GOT3 (cell line): Measurements from ENCODE around the gene OGFR.

ENCODE experiments used
- DNase-seq: peaks from one replicate; lab custom pipeline; 2025; ENCODE audit warnings: mixed read lengths; lab: John Stamatoyannopoulos, UW

OGFR gene

DNA sequence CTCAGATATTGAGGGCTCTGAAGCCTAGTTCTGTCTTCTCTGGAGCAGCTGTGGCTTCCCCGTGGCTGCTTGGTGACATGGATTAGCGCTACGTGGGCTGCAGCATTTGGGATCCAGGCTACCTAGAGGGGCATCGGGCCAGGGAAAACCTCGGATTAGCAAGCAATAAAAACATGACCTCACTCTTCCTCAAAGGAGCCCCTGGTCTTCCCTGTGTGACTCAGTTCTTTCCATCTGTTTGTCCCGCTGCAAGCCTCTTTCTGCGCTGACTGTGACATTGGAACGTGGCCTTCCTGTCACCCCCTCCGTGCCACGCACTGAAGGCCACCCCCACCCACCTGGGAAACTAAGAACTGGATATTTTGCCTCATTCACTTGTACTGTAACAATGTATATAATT lies 4.8 kb upstream of the OGFR start:
- DNase-seq = no peak

DNA sequence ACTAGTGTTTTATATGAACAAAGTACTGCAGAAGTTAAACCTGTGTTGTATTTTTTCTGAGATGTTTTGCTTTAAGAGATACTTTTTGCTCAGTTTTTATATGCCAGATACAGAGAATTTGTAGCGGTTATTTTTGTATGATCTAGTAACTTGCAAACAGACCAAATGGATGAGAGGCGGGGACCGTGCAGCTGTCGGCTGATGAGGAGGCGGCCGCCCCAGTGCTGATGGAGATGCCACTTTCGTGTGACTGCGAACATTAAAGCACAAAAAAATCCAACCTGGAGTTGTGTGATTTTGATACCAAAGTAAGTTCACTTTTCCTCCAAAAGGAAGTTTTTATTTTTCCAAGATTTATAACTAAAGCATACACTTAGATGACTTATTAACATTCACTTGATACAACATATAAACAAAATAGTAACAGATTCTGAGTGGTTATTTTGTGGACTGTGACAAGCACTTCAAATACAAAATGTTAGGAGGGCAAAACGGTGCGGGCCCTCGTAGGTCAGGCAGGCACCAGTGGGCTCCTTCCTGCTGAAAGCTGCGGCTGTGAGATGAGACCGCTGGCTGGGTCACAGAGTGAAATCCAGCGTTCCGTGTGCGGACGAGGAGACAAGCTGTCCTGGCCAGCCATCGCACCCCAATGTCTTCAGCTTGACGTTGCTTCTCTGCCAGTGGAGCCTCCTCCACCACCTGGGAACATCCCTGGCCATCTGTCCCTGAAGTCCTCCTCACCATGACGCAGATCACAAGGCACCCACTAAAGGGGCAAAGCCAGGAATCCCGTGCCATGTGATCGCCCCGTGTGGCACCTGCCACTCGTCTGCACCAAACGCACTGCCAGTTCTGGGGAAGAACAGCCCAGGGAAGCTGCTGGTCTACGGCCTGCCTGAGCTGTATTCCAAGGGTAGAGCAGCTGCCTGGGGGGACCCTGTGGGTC lies 4.0 kb upstream of the OGFR start:
- DNase-seq = no peak

DNA sequence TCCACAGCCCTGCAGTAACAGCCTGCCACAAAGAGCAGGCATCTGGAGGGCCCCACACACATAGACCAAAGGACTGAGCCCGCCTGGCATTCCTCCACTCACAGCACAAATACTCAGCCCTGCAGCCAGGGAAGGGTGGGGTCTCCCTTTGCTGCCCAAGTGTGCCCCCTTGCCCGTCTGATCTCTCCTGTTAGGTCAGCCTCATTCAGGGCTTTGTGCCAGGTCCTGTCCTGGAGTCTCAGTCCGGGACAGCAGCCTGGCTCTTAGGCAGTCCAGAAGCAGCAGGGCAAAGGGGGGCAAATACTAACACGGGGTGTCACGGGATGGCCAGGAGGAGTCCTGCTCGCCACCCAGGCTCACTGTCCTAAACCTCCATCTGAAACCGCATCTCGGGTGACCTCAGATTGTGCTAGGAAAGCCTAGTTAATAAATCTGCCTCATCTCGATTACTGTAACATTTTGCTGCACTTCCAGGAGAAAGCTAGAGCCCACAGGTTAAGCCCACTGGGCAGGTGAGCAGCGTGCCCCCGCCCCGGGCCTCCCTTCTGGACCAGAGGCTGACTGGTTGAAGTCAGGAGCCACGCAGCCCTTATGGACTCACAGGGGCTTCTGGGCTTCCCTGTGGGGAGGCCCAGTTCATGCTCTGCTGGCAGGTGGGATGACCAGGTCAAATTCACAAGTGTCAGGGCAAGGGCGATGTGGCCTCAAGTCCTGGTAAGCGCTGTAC lies 3.2 kb upstream of the OGFR start:
- no peak for DNase-seq

DNA sequence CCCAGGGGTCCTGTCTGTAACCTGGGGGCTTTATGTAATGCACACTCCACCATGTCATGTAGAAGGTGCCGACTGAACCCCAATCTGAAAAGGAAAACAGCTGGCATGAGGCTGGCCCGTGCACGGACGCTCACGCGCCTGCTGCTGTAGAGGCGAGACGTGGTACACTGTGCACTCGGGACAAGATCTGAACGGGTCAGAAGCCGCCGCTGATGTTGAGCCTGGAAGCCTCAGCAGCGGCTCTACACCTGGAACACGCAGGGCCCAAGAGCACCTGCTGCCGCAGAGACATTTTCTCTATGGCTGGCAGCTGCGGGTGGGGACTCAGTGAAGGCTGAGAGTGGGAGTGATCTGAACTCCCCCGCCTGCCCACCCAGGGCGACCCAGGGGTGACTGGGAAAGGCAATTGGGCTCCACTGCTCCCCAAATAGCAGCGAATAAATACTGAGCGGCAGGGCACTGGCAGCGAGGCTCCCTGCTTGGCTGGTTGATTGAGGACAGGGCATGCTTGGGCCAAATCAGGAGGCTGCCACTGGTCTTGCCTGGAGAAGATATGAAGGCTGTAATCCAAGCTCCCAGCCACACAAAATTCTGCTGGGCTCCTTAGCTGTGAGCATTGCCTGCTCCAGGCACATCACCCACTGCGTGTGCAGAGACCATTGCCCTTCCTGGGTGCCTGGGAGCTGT lies 2.5 kb upstream of the OGFR start:
- no peak for DNase-seq

DNA sequence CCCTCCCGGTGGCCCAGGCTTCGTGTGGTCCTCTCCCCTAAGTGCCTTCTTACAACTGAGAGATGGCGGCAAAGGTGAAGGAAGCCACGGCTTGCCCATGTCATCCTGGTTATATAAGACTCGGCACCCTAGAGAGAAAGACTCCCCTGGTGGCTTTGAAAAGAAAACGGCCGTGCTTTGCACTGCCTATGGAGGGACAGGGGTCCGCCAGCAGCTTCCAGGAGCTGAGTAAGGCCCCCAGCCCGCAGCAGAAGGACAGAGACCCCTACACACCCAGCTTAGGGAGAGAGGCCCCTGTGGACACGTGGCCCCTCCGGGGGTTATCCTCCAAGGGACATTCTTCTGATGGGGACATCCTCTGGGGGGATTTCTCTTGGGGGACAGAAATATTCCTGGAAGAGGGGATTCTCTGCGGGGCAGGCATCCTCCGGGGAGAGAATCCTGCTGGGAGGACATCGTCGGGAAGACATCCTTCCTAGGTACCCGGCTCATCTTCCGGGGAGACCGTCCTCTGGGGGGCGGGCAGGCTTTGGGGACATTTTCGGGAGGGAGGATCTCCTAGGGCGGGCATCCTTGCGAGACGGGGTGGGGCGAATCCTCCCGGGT lies 511 bp upstream of the OGFR start:
- DNase-seq = no peak

DNA sequence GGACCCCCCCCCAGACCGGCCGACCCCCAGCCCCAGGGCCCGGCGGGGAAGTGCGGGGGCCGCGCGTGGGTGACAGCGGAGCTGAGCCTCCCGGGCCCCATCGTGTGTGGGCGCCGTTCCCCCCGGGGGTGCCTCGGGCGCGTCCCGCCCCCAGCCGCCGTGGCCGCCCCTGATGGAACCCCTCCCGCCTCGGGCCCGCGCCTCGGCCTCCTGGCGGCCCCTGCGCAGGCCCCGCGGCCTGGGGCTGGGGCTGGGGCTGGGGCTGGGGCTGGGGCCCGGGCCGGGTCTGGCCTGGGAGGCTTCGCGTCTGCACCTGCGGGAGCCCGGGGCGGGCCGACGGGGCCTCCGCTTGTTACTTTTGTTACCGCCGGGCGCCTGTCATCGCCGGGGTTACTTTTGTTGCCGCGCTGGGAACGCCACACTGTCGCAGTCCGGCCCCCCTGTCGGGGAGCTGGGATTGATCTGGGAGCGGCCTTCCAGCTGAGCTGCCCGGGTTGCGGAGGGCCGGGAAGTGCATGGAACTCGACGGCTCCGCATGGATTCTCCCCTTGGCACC lies 598 bp downstream of the OGFR start:
- DNase-seq = no peak

DNA sequence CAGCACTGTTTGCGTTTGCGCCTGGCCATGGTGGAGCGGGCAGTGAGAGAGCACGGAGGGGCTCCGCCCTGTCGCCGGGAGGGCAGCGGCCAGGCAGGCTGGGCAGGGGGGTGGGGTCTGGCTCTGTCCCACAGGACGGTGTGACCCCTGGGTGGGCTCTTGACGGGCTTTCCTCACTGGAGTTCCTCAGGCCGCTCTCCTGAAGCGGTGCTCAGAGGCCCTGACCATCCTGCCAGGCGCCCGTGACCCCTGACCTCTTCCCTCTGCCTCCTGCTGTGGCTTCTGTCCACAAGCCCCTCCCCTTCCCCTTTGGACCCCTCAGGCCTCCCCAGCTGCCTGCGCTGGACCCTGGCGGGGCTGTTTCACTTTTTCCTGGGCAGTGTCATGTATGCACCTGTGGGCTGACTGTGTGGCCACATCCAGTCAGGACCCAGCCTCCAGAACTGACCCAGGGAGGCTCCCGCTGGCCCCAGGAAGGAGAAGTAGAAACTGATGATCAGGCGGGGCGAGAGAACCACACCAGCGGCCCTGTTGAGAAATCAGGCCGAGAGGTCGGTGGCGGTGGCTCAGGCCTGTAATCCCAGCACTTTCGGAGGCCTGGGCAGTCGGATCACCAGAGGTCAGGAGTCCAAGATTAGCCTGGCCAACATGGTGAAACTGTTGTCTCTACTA lies 1.2 kb downstream of the OGFR start:
- no peak for DNase-seq

DNA sequence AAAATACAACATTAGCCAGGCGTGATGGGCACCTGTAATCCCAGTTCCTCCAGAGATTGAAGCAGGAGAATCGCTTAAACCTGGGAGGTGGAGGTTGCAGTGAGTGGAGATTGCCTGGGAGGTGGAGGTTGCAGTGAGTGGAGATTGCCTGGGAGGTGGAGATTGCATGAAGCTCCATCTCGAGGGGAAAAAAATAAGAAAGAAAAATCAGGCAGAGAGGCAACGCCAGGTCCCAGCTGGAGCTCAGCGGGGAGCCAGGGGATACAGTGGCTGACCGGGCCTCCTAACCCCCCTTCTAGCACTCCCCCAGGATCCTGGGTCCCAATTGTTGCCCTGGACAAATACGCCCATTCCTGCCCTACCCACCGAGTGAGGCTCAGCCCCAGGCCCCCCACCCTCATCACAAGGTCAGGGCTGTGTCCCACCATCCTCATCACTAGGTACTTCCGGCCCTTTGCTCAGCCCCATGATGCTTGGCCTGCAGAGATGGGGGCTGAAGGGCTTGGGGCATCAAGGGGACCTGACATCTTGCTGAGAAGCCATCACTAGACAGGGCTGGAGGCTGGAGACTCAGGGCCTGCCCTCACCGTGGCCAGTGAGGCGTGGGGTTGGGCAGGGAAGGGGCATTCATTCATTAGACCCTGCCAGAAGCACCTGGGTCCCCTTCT lies 1.9 kb downstream of the OGFR start:
- no peak for DNase-seq

DNA sequence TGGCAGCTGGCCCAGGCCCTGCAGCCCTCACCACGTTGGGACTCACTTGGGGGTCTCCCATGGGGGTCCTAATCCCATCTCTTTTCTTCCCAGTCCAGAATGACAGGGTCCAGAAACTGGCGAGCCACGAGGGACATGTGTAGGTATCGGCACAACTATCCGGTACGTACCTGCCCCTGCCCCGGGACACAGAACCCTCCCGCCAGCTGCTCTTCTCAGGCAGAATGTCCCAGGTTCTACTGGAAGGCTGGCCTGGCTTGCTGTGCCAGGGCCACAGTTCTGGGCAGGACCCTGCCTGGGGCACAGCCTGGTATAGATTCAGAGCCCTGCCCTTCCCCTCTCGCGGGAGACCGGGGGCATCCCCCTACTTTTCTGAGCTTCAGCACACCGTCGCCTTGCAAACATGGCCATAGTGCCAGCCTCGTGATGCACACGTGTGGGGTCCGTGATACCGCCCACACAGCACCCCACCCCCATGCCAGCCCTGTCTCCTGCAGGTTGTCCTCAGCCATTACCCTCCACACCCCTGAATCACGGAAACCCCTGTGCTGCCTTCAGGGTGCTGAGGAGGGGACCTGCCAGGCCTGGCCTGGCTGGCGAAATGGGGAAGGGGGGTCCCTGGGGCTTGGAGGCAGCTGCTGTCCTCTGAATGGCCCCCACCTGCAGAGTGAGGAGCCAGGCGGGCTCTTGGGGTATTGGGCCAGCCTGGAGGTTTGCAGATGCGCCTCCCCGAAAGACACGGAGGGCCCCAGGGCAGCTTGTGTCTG lies 3.0 kb downstream of the OGFR start:
- DNase-seq = no peak

DNA sequence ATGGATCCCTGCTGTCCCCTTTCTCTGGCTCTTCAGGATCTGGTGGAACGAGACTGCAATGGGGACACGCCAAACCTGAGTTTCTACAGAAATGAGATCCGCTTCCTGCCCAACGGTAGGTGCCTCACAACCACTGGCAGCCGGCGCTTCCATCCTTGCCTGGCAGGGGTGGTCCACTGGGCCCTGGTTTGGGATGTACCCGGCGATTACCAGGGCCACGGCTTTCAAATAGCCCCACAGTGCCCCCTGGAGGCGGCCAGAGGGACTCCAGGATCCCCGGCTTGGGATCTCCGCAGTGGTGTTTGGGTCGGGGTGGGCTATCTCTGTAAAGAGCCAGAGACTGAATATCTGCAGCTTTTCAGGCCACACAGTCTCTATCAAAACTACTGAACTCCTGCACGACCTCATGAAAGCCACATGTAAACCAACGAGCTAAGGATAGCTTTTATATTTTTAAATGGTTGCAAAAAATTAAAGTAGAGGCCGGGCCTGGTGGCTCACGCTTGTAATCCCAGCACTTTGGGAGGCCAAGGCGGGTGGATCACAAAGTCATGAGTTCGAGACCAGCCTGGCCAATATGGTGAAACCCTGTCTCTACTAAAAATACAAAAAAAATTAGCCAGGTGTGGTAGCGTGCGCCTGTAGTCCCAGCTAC lies 3.7 kb downstream of the OGFR start:
- DNase-seq = no peak

DNA sequence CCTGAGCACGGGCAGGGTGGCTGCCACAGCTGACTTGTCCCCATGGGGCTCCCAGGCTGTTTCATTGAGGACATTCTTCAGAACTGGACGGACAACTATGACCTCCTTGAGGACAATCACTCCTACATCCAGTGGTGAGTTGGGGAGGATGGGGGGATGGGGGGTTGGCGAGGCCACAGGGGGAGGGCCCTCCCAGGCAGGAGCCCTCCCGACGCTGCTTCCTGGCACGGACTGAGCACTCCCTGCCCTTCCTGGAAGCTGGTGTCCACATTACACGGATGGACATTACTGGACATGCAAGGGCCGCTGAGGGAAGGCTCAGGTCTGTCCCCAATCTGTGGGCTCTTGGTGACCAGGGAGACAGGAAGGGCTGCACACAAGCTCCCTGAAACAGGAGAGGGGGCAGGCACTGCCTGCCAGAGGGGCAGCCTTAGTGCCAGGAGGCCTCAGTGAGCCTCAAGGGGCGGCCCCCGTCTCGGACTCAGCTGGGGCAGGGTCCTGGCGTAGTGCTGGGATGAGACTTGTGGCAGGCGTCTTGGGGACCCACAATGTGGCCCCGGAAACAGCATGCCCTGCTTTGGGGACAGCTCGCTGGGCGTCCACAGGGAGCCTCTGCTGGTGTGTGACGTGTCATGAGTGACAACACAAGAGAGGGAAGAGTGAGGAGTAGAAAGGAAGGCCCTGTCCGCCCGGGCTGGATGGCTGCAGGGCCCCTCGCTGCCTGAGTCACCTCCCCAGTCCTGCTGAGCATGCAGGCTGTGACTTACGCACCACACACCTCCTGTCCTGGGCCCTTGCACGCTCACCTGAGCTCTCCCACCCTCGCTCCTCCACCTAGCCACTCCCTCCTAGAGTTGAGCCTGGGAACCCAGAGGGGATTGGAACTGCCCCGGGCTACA lies 5.1 kb downstream of the OGFR start:
- no peak for DNase-seq

DNA sequence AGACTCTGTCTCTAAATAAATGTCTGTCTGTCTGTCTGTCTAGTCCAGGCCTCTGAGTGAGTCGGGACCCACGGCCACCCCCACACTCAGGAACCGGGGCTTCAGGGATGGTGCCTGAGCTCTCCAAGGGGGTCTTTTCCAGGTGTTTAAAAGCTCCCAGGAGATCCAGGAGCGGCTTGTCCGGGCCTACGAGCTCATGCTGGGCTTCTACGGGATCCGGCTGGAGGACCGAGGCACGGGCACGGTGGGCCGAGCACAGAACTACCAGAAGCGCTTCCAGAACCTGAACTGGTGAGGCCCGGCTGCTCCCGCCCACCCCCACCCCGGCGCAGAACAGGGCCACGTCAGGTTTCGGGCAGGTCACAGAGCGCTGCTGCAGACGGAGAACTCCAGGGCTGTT lies 6.7 kb downstream of the OGFR start:
- DNase-seq = no peak

DNA sequence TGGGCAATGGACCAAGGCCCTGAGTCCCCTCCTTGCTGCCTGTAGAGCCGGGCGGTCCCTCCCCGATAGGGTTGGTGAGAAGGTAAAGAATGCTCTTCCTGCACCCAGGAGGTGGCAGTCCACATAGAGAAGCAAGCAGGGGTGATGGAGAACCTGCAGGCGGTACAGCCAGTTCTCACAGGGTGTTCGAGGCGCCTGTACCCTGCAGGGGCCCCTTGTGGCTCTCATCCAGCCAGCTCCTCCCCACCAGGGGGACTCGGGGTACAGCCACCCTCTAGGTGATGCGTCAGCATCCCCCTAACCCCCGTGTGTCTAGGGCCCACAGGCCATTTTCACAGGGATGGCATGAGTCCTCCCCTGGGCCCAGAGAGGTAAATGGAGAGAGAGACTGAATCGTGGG lies 7.1 kb downstream of the OGFR start:
- no peak for DNase-seq

DNA sequence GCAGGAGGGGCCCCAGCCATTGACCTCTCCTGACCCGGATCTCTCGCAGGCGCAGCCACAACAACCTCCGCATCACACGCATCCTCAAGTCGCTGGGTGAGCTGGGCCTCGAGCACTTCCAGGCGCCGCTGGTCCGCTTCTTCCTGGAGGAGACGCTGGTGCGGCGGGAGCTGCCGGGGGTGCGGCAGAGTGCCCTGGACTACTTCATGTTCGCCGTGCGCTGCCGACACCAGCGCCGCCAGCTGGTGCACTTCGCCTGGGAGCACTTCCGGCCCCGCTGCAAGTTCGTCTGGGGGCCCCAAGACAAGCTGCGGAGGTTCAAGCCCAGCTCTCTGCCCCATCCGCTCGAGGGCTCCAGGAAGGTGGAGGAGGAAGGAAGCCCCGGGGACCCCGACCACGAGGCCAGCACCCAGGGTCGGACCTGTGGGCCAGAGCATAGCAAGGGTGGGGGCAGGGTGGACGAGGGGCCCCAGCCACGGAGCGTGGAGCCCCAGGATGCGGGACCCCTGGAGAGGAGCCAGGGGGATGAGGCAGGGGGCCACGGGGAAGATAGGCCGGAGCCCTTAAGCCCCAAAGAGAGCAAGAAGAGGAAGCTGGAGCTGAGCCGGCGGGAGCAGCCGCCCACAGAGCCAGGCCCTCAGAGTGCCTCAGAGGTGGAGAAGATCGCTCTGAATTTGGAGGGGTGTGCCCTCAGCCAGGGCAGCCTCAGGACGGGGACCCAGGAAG lies 7.7 kb downstream of the OGFR start:
- DNase-seq = no peak

DNA sequence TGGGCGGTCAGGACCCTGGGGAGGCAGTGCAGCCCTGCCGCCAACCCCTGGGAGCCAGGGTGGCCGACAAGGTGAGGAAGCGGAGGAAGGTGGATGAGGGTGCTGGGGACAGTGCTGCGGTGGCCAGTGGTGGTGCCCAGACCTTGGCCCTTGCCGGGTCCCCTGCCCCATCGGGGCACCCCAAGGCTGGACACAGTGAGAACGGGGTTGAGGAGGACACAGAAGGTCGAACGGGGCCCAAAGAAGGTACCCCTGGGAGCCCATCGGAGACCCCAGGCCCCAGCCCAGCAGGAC lies 8.2 kb downstream of the OGFR start:
- DNase-seq = no peak

DNA sequence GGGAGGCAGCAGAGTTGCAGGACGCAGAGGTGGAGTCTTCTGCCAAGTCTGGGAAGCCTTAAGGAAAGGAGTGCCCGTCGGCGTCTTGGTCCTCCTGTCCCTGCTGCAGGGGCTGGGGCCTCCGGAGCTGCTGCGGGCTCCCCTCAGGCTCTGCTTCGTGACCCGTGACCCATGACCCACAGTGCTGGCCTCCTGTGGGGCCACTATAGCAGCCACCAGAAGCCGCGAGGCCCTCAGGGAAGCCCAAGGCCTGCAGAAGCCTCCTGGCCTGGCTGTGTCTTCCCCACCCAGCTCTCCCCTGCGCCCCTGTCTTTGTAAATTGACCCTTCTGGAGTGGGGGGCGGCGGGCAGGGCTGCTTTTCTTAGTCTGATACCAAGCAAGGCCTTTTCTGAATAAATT lies 9.0 kb downstream of the OGFR start:
- no peak for DNase-seq

DNA sequence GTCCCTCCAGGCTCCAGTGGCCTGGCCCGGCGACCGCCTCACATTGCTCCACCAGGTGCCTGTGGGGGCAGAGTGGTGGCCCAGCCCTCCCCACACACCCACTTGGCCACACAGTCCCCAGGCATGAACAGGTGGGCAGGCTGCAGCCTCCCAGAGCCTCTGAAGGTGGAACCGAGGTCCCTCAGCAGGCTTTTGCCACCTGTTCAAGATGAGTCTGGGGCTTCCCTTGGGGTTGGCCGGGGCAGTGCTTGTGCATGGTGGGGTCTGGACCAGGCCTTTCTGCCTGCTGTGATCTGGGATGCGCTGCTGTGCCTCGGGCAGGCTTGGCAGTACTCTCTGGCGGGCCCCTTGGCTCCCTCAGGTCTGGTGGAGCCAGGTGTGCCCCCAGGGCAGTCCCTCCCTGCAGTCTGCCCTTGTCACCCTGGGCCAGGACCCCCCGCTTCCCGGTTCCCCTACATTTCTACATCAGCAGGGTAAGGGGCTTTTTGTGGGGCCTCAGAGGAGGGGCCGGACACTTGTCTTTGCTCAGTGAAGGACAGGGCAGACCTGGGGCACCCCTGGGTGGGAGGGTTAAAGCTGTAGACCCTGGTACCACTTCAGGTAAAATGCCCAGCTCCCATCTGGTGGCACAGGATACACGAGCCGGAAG lies 9.5 kb downstream of the OGFR start:
- no peak for DNase-seq

DNA sequence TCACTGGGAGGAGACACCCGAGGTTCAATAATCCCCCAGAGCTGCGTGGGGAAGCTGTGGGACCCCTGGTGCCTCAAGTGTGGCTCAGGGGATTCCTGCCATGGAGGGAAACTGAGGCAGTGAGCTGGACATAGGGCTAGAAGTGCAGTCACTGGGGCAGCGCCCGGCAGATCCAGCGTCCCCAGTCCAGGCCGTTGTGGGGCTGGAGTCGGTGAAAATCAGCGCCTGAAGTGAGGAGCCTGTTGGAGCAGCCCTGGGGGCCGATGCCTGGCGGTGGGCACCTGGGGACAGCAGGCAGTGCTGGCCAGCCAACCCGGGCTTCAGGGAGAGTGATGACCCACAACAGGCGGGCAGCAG lies 10.1 kb downstream of the OGFR start:
- DNase-seq = no peak
